B cell (primary cell): ENCODE data around the gene RP2.

ENCODE experiments used
- CTCF ChIP-seq: fragments of 200-600 bp; IDR thresholded peaks from one replicate; pipeline ENCODE4 v1.8.0; 2022; ENCODE audit warnings: antibody characterized with exemption, mild to moderate bottlenecking
- EZH2 ChIP-seq: IDR thresholded peaks from 2 replicates; pipeline ENCODE4 v1.6.1; 2012; ENCODE audit warnings: borderline replicate concordance, low read depth, mild to moderate bottlenecking, moderate library complexity, low read length; ENCODE audit not compliant: insufficient read depth, poor library complexity, severe bottlenecking

GRCh38 chrX:46913667-46914066 is 76.8 kb downstream of the RP2 start:
- no peak for TF ChIP-seq CTCF
- TF ChIP-seq EZH2: no peak
